C4-2B (cell line): ENCODE data around the gene ADORA3.
"Not testable (repeated sequence)": the region's sequence is repeated elsewhere in the genome, so short reads cannot be mapped to it uniquely, and the experiment has no call there.

Experiments used
- H3K27ac ChIP-seq: fragments of 450-650 bp; 2 replicates; pipeline ENCODE4 v1.5.1; 2017
- ZFX ChIP-seq: fragments of 450-650 bp; IDR thresholded peaks from 2 replicates; pipeline ENCODE4 v1.6.1; 2017
- TF ChIP-seq, protein P1 (sequence below): fragments of 450-650 bp; conservative IDR thresholded peaks from 2 replicates; pipeline ENCODE4 v1.5.1; 2017; ENCODE audit warnings: mild to moderate bottlenecking

The ADORA3 gene

GRCh38 chr1:111503585-111504060 lies at the start of gene ADORA3, which contains the start of gene TMIGD3:
ADORA3 (minus strand) TSS chr1:111503633; CDS start chr1:111503354, 279 bp downstream.
TMIGD3 (minus strand) TSS chr1:111503633; CDS start chr1:111503354, 279 bp downstream.
- TF ChIP-seq ZFX = no peak
- TF ChIP-seq, protein P1, sequence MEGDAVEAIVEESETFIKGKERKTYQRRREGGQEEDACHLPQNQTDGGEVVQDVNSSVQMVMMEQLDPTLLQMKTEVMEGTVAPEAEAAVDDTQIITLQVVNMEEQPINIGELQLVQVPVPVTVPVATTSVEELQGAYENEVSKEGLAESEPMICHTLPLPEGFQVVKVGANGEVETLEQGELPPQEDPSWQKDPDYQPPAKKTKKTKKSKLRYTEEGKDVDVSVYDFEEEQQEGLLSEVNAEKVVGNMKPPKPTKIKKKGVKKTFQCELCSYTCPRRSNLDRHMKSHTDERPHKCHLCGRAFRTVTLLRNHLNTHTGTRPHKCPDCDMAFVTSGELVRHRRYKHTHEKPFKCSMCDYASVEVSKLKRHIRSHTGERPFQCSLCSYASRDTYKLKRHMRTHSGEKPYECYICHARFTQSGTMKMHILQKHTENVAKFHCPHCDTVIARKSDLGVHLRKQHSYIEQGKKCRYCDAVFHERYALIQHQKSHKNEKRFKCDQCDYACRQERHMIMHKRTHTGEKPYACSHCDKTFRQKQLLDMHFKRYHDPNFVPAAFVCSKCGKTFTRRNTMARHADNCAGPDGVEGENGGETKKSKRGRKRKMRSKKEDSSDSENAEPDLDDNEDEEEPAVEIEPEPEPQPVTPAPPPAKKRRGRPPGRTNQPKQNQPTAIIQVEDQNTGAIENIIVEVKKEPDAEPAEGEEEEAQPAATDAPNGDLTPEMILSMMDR = no peak
- H3K27ac ChIP-seq = no peak within 1 kb of the TSS

- TF ChIP-seq ZFX = no peak
- TF ChIP-seq, protein P1 = no peak
- H3K27ac ChIP-seq = no peak overlapping the region
Measured at GRCh38 chr1:111553196-111553595, 49.8 kb upstream of the ADORA3 start.

DNA sequence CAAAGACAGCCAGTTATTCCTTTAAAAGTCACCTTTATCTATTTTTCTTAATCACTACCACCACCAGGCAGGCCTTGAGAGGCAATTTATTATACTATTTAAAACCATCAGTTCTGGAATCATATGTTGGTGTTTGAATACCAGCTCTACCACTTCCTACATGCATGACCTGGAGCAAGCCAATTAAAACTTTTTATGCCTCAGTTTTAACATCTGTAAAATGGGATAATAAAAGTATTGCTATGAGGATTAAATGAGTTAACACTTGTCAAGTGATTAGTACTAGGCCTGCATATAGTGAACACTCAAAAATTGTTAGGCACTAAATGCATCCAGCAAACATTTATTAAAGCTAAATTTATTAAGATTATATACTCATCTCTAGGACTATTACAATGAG lies 49.2 kb upstream of the ADORA3 start:
- H3K27ac ChIP-seq = no peak overlapping the region
- TF ChIP-seq ZFX = no peak
- TF ChIP-seq, protein P1 = no peak

DNA sequence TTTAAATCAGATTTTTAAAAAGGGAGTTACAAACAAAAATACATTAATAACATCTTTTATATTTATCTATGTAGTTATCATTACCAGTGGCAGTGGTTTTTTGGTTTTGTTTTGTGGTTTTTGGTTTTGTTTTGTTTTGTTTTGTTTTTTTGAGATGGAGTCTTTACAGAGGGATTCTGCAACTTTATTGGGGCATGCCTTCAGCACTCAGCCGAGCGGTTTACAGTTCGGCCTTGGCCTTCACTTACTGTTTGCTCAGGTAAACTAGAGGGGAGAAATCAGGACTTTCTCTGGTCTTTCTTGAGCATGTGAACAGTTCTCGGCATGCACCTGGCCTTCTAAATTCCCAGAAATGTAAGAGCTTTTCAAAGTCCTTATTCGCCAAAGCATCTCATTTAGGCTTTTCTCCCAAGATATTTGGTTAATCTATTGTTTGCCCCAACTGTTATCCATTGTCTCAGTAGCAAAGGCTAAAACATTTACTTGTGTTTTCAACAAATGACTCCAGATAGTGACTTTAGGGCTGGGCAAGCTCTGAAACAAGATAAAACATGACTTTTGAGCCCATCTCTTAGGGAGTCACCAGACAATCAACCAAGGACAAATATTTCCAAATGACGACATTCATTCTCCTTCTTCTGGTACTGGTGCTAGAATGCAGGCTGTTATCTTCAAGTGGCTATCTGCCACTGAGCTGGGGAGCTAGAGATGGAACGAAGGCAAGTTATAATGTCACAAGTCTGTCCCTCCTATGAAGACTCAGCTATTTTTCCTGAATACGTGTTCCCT lies 48.4 kb upstream of the ADORA3 start:
- no peak overlapping the region for H3K27ac ChIP-seq
- no peak for TF ChIP-seq ZFX
- TF ChIP-seq, protein P1 = no peak

- not testable (repeated sequence) for H3K27ac ChIP-seq
Measured at GRCh38 chr1:111547786-111548185, 44.4 kb upstream of the ADORA3 start.

DNA sequence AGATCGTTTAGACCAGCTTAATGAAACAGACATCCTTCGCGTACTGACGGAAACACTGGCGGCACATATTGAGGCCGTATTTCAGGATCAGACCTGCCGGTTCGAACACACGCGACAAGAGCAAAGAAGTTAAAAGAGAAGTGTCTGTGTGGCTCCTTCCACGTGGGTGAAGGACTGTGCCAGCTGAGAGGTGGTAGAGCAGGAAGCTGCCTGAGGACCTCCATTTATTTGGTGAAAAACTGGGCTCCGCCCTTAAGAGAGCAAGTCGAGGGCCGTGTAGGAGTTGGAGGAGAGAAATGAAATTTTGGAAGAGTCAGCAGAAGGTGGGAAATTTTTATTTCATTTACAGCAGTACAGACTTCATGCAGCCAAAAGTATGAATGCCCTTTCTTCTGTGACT lies 38.8 kb upstream of the ADORA3 start:
- no peak overlapping the region for H3K27ac ChIP-seq
- no peak for TF ChIP-seq ZFX

- H3K27ac ChIP-seq = no peak overlapping the region
- TF ChIP-seq, protein P1 = no peak
- TF ChIP-seq ZFX = no peak
Measured at GRCh38 chr1:111541721-111542120, 38.3 kb upstream of the ADORA3 start.

DNA sequence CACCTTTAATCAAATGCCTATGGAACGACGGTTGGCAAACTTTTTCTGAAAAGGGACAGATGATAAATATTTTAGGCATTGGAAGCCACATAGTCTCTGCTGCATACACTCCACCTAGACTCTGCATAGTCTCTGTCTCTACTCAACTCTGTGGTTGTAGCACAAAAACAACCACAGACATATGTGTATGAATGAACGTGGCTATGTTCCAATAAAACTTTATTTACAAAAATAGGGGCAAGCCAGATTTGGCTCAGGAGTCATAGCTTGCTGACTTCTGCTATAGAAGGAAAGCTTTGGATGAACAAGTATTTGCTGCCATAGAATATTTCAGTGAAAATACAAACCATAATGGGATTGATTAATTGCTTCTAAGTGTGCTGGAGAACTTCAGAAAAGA lies 37.5 kb upstream of the ADORA3 start:
- TF ChIP-seq, protein P1 = no peak
- TF ChIP-seq ZFX = no peak

More for the DNA sequence above, 37.5 kb upstream of the ADORA3 start:
- H3K27ac ChIP-seq = no peak overlapping the region
